ENCODE data around the gene ROR1. TPM values are rescaled to one million over a fixed set of nuclear protein-coding genes. Genes with fewer than 3 reads are reported as not detected.

The ROR1 gene
- total RNA-seq, 3 donors from 2014 or later = 3.1 to 19.8 (median 3.4) TPM

DNA sequence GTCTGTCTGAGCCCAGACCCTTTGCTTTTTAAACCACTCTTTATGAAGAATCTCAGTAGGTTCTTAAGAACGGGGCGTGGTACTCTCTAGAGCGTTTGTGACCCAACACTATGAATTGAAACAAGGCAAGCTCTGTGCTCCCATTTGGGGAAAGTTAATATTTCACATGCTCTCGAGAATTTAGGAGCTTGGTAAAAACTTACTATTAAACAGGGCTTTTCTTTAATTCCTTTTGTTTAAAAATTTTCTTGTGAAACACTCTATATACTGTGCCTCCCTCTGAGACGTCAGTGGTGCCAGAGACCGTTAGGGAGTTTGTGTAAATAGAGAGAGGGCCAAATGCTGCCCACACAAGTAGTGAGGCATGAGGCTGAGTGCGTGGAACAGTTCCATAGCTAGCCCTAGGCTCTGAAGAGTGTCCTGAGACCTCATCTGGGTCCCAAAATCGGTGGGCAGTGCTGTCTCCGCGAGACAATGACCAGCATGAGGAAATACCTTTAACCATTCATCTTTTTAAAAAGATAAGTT is 144.7 kb downstream of the ROR1 start:
- Histone ChIP-seq H3K36me3 (ENCODE audit: low read depth) (no peaks in the 10 kb centered on the region), H3K4me1 (ENCODE audit: low read depth) (peaks cover 21% of the 10 kb centered on the region), H3K4me3 (no peak overlapping the region), H3K9me3 (no peaks in the 10 kb centered on the region)
- intact Hi-C loops (cut with DNase I, micrococcal nuclease) = no loop called here
- TF ChIP-seq CTCF (IDR thresholded peaks at IDR 0.05) = no peak
- ATAC-seq = no peak
- no peak for DNase-seq

- H3K36me3 ChIP-seq (ENCODE audit: low read depth) = no peaks in the 10 kb centered on the region
- ATAC-seq (no peak), DNase-seq (no peak)
- no peaks in the 10 kb centered on the region for H3K9me3 ChIP-seq
- intact Hi-C loops (cut with DNase I, micrococcal nuclease) = no loop called here
- H3K4me3 ChIP-seq = no peak overlapping the region
- peaks cover 15% of the 10 kb centered on the region for H3K4me1 ChIP-seq (ENCODE audit: low read depth)
- TF ChIP-seq CTCF (IDR thresholded peaks at IDR 0.05) = no peak
Observed at GRCh38 chr1:63920154-63921117, 146.6 kb downstream of the ROR1 start.

- DNase-seq = peak in 1 of 3 donors; percentile 30
- TF ChIP-seq CTCF (IDR thresholded peaks at IDR 0.05) = no peak
Observed at GRCh38 chr1:63921359-63921758, 147.5 kb downstream of the ROR1 start.

DNA sequence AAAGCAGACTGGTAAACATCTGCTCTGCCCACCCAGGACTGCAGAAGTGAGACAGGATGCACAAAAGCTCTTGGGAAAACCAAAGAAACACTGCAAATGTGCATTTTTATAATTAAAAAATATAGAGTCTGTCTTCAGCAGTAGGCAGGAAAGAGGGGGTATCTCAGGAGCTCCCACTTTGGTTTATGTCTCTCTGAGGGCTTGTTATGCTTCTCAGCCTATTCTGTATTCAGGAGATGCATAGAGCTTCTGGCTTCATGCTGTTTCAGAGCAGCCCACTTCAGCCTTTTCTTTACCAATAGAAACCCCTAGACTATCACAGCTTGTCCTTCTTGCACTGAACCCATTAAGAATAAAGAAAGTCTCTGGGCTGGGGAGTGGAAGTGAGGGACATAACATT is 148.0 kb downstream of the ROR1 start:
- no peak for DNase-seq
- Histone ChIP-seq H3K9me3 (no peaks in the 10 kb centered on the region), H3K4me1 (ENCODE audit: low read depth) (peaks cover 9% of the 10 kb centered on the region), H3K4me3 (no peak overlapping the region), H3K36me3 (ENCODE audit: low read depth) (no peaks in the 10 kb centered on the region)
- ATAC-seq = no peak
- TF ChIP-seq CTCF (IDR thresholded peaks at IDR 0.05) = no peak
- intact Hi-C loops (cut with DNase I, micrococcal nuclease) = no loop called here

More at GRCh38 chr1:63921359-63921758, 147.5 kb downstream of the ROR1 start:
- peak; percentile 92 for ATAC-seq
- intact Hi-C loops (cut with DNase I, micrococcal nuclease) = no loop called here
- Histone ChIP-seq H3K4me3 (no peak overlapping the region), H3K36me3 (ENCODE audit: low read depth) (no peaks in the 10 kb centered on the region), H3K9me3 (no peaks in the 10 kb centered on the region), H3K4me1 (ENCODE audit: low read depth) (peaks cover 13% of the 10 kb centered on the region)

- H3K9me3 ChIP-seq = no peaks in the 10 kb centered on the region
- no peaks in the 10 kb centered on the region for H3K36me3 ChIP-seq (ENCODE audit: low read depth)
- peaks cover 9% of the 10 kb centered on the region for H3K4me1 ChIP-seq (ENCODE audit: low read depth)
- no peak overlapping the region for H3K4me3 ChIP-seq
- no peak for TF ChIP-seq CTCF (IDR thresholded peaks at IDR 0.05)
- DNase-seq (no peak), ATAC-seq (no peak)
- intact Hi-C loops (cut with DNase I, micrococcal nuclease) = no loop called here
Observed at GRCh38 chr1:63922848-63923247, 149.0 kb downstream of the ROR1 start.

All from mucosa of descending colon (tissue), 3 donors.